ENCODE data around the gene MEIS1. TPM values are rescaled to one million over a fixed set of nuclear protein-coding genes. Genes with fewer than 3 reads are reported as not detected.

MEIS1 gene
- total and polyA plus RNA-seq, 2 experiments from 2014 or later = 0.16 to 0.28 TPM

GRCh38 chr2:66568650-66569300 lies 133.8 kb downstream of the MEIS1 start:
- H2AFZ ChIP-seq = no peak overlapping the region
- H3K36me3 ChIP-seq (ENCODE audit: insufficient read depth) = no peaks in the 10 kb centered on the region
- peaks cover 27% of the 10 kb centered on the region for H3K4me1 ChIP-seq (ENCODE audit: insufficient read depth)
- no peaks in the 10 kb centered on the region for H4K20me1 ChIP-seq (replicated peaks; ENCODE audit: insufficient read depth)
- H3K79me2 ChIP-seq (replicated peaks; ENCODE audit: insufficient read depth) = no peaks in the 10 kb centered on the region
- no peak overlapping the region for H3K27ac ChIP-seq (ENCODE audit: low read depth)
- DNase-seq (ENCODE audit: low spot score) (no peak), ATAC-seq (no peak)
- H3F3A ChIP-seq (replicated peaks; ENCODE audit: low read depth) = no peaks in the 10 kb centered on the region
- peaks cover 3% of the 10 kb centered on the region; the same call in 1 of the 2 replicates for H3K27me3 ChIP-seq (ENCODE audit: insufficient read depth)
- Mint-ChIP-seq H3K4me3 (no peak overlapping the region), H3K36me3 (ENCODE audit: low read depth) (no peaks in the 10 kb centered on the region), H3K9me3 (no peaks in the 10 kb centered on the region), H3K27ac (no peak overlapping the region), H3K27me3 (ENCODE audit: insufficient read depth, low read depth, poor library complexity) (peaks cover under 1% of the 10 kb centered on the region), H3K4me1 (peaks cover 35% of the 10 kb centered on the region)
- no peak overlapping the region for H3K4me2 ChIP-seq
- TF ChIP-seq NANOG (IDR thresholded peaks at IDR 0.05; ENCODE audit: borderline replicate concordance) (no peak), EZH2phosphoT487 (IDR thresholded peaks at IDR 0.05; ENCODE audit: unreplicated experiment) (no peak), ETS1 (IDR thresholded peaks at IDR 0.05) (no peak), CTCF (conservative IDR thresholded peaks at IDR 0.05; ENCODE audit: low read depth in 2 of 2) (no peak), ZNF114 (CRISPR knock-in tag; IDR thresholded peaks at IDR 0.05) (no peak), ZNF331 (CRISPR knock-in tag; IDR thresholded peaks at IDR 0.05; ENCODE audit: low read depth) (no peak), STAT1 (IDR thresholded peaks at IDR 0.05; ENCODE audit: unreplicated experiment) (no peak), CREB1 (CRISPR knock-in tag; IDR thresholded peaks at IDR 0.05; ENCODE audit: low read depth) (no peak), POLR2AphosphoS5 (IDR thresholded peaks at IDR 0.05; ENCODE audit: low read depth) (no peak)
- TF ChIP-seq, protein P1, sequence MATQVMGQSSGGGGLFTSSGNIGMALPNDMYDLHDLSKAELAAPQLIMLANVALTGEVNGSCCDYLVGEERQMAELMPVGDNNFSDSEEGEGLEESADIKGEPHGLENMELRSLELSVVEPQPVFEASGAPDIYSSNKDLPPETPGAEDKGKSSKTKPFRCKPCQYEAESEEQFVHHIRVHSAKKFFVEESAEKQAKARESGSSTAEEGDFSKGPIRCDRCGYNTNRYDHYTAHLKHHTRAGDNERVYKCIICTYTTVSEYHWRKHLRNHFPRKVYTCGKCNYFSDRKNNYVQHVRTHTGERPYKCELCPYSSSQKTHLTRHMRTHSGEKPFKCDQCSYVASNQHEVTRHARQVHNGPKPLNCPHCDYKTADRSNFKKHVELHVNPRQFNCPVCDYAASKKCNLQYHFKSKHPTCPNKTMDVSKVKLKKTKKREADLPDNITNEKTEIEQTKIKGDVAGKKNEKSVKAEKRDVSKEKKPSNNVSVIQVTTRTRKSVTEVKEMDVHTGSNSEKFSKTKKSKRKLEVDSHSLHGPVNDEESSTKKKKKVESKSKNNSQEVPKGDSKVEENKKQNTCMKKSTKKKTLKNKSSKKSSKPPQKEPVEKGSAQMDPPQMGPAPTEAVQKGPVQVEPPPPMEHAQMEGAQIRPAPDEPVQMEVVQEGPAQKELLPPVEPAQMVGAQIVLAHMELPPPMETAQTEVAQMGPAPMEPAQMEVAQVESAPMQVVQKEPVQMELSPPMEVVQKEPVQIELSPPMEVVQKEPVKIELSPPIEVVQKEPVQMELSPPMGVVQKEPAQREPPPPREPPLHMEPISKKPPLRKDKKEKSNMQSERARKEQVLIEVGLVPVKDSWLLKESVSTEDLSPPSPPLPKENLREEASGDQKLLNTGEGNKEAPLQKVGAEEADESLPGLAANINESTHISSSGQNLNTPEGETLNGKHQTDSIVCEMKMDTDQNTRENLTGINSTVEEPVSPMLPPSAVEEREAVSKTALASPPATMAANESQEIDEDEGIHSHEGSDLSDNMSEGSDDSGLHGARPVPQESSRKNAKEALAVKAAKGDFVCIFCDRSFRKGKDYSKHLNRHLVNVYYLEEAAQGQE (IDR thresholded peaks at IDR 0.05; ENCODE audit: unreplicated experiment) = no peak
- TF ChIP-seq, protein P2, sequence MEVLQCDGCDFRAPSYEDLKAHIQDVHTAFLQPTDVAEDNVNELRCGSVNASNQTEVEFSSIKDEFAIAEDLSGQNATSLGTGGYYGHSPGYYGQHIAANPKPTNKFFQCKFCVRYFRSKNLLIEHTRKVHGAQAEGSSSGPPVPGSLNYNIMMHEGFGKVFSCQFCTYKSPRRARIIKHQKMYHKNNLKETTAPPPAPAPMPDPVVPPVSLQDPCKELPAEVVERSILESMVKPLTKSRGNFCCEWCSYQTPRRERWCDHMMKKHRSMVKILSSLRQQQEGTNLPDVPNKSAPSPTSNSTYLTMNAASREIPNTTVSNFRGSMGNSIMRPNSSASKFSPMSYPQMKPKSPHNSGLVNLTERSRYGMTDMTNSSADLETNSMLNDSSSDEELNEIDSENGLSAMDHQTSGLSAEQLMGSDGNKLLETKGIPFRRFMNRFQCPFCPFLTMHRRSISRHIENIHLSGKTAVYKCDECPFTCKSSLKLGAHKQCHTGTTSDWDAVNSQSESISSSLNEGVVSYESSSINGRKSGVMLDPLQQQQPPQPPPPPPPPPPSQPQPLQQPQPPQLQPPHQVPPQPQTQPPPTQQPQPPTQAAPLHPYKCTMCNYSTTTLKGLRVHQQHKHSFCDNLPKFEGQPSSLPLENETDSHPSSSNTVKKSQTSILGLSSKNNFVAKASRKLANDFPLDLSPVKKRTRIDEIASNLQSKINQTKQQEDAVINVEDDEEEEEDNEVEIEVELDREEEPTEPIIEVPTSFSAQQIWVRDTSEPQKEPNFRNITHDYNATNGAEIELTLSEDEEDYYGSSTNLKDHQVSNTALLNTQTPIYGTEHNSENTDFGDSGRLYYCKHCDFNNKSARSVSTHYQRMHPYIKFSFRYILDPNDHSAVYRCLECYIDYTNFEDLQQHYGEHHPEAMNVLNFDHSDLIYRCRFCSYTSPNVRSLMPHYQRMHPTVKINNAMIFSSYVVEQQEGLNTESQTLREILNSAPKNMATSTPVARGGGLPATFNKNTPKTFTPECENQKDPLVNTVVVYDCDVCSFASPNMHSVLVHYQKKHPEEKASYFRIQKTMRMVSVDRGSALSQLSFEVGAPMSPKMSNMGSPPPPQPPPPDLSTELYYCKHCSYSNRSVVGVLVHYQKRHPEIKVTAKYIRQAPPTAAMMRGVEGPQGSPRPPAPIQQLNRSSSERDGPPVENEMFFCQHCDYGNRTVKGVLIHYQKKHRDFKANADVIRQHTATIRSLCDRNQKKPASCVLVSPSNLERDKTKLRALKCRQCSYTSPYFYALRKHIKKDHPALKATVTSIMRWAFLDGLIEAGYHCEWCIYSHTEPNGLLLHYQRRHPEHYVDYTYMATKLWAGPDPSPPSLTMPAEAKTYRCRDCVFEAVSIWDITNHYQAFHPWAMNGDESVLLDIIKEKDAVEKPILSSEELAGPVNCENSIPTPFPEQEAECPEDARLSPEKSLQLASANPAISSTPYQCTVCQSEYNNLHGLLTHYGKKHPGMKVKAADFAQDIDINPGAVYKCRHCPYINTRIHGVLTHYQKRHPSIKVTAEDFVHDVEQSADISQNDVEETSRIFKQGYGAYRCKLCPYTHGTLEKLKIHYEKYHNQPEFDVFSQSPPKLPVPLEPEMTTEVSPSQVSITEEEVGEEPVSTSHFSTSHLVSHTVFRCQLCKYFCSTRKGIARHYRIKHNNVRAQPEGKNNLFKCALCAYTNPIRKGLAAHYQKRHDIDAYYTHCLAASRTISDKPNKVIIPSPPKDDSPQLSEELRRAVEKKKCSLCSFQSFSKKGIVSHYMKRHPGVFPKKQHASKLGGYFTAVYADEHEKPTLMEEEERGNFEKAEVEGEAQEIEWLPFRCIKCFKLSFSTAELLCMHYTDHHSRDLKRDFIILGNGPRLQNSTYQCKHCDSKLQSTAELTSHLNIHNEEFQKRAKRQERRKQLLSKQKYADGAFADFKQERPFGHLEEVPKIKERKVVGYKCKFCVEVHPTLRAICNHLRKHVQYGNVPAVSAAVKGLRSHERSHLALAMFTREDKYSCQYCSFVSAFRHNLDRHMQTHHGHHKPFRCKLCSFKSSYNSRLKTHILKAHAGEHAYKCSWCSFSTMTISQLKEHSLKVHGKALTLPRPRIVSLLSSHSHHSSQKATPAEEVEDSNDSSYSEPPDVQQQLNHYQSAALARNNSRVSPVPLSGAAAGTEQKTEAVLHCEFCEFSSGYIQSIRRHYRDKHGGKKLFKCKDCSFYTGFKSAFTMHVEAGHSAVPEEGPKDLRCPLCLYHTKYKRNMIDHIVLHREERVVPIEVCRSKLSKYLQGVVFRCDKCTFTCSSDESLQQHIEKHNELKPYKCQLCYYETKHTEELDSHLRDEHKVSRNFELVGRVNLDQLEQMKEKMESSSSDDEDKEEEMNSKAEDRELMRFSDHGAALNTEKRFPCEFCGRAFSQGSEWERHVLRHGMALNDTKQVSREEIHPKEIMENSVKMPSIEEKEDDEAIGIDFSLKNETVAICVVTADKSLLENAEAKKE (CRISPR knock-in tag; IDR thresholded peaks at IDR 0.05) = no peak
- H3K9me2 ChIP-seq (ENCODE audit: insufficient read depth) = no peaks in the 10 kb centered on the region
- no peak overlapping the region for H3K4me3 ChIP-seq
